KMS-11 (cell line): ENCODE data around the gene ADGRV1.
"Not testable (repeated sequence)": the region's sequence is repeated elsewhere in the genome, so short reads cannot be mapped to it uniquely, and the experiment has no call there.

Experiments used
- H2AFZ ChIP-seq: fragments of 200-600 bp; sonication (generic); 2 replicates; pipeline ENCODE4 v1.6.1; 2016; ENCODE audit warnings: antibody characterized with exemption, mixed run types, low read depth
- H3K27ac ChIP-seq: fragments of 200-600 bp; sonication (generic); 2 replicates; pipeline ENCODE4 v1.6.1; 2016; ENCODE audit warnings: mild to moderate bottlenecking, mixed run types
- H3K27me3 ChIP-seq: fragments of 200-600 bp; sonication (generic); 2 replicates; pipeline ENCODE4 v1.6.1; 2017; ENCODE audit warnings: mild to moderate bottlenecking, low read depth, mixed run types, moderate library complexity; ENCODE audit not compliant: insufficient read depth
- H3K36me3 ChIP-seq: fragments of 200-600 bp; sonication (generic); 2 replicates; pipeline ENCODE4 v1.6.1; 2017; ENCODE audit warnings: mild to moderate bottlenecking, mixed run types; ENCODE audit not compliant: insufficient read depth
- H3K4me1 ChIP-seq: fragments of 200-600 bp; sonication (generic); 2 replicates; pipeline ENCODE4 v1.6.1; 2016; ENCODE audit warnings: mild to moderate bottlenecking, low read depth, mixed run types; ENCODE audit not compliant: poor library complexity, severe bottlenecking
- H3K4me2 ChIP-seq: fragments of 200-600 bp; sonication (generic); 2 replicates; pipeline ENCODE4 v1.7.0; 2016; ENCODE audit warnings: mild to moderate bottlenecking, mixed run types
- H3K4me3 ChIP-seq: fragments of 200-600 bp; sonication (generic); IDR thresholded peaks from 2 replicates; pipeline ENCODE4 v1.6.1; 2017; ENCODE audit warnings: low read depth, low read length, mixed read lengths; ENCODE audit not compliant: insufficient read depth
- H3K79me2 ChIP-seq: fragments of 200-600 bp; sonication (generic); 2 replicates; pipeline ENCODE4 v1.6.1; 2016; ENCODE audit warnings: low read depth, mixed run types; ENCODE audit not compliant: insufficient read depth
- H3K9ac ChIP-seq: fragments of 200-600 bp; sonication (generic); 2 replicates; pipeline ENCODE4 v1.6.1; 2016; ENCODE audit warnings: mild to moderate bottlenecking, mixed run types
- H4K20me1 ChIP-seq: fragments of 200-600 bp; sonication (generic); 2 replicates; pipeline ENCODE4 v1.6.1; 2016; ENCODE audit warnings: mild to moderate bottlenecking, mixed run types; ENCODE audit not compliant: insufficient read depth
- CTCF ChIP-seq: fragments of 200-600 bp; sonication (generic); conservative IDR thresholded peaks from 2 replicates; pipeline ENCODE4 v1.6.1; 2017; ENCODE audit warnings: low read depth, mild to moderate bottlenecking, antibody characterized with exemption, low read length, moderate library complexity, mixed read lengths

The ADGRV1 gene

GRCh38 chr5:90845723-90846554 lies 287.3 kb downstream of the ADGRV1 start:
- no peak for TF ChIP-seq CTCF
- H2AFZ ChIP-seq: no peak overlapping the region

GRCh38 chr5:90847606-90848005 lies 289.0 kb downstream of the ADGRV1 start:
- not testable (repeated sequence) for H3K4me1 ChIP-seq, H2AFZ ChIP-seq, H3K27me3 ChIP-seq, H4K20me1 ChIP-seq, H3K4me3 ChIP-seq, H3K27ac ChIP-seq, H3K79me2 ChIP-seq, H3K4me2 ChIP-seq, H3K36me3 ChIP-seq, H3K9ac ChIP-seq

More at GRCh38 chr5:90845723-90846554, 287.3 kb downstream of the ADGRV1 start:
- no peak overlapping the region for H3K27ac ChIP-seq
- no peaks in the 10 kb centered on the region for H3K79me2 ChIP-seq
- no peak overlapping the region for H3K4me3 ChIP-seq
- peaks cover 9% of the 10 kb centered on the region for H3K4me1 ChIP-seq
- no peaks in the 10 kb centered on the region for H3K36me3 ChIP-seq
- no peaks in the 10 kb centered on the region for H3K27me3 ChIP-seq
- H3K4me2 ChIP-seq: no peak overlapping the region
- H3K9ac ChIP-seq: no peak overlapping the region
- H4K20me1 ChIP-seq: no peaks in the 10 kb centered on the region

GRCh38 chr5:90849939-90850338 lies 291.3 kb downstream of the ADGRV1 start:
- Histone ChIP-seq H3K27me3 (no peaks in the 10 kb centered on the region), H3K9ac (no peak overlapping the region), H3K4me3 (no peak overlapping the region), H3K79me2 (no peaks in the 10 kb centered on the region), H4K20me1 (no peaks in the 10 kb centered on the region), H3K4me1 (no peaks in the 10 kb centered on the region), H3K4me2 (no peak overlapping the region), H3K27ac (no peak overlapping the region), H2AFZ (no peak overlapping the region), H3K36me3 (no peaks in the 10 kb centered on the region)
- TF ChIP-seq CTCF: no peak

GRCh38 chr5:90852531-90852930 lies 293.9 kb downstream of the ADGRV1 start:
- no peaks in the 10 kb centered on the region for H3K27me3 ChIP-seq
- H3K4me1 ChIP-seq: no peaks in the 10 kb centered on the region
- no peaks in the 10 kb centered on the region for H3K79me2 ChIP-seq
- no peaks in the 10 kb centered on the region for H4K20me1 ChIP-seq
- H3K4me3 ChIP-seq: no peak overlapping the region
- H3K27ac ChIP-seq: no peak overlapping the region
- no peak overlapping the region for H3K9ac ChIP-seq
- H2AFZ ChIP-seq: no peak overlapping the region
- no peak overlapping the region for H3K4me2 ChIP-seq
- H3K36me3 ChIP-seq: no peaks in the 10 kb centered on the region
- no peak for TF ChIP-seq CTCF

- Histone ChIP-seq H3K27ac (no peak overlapping the region), H3K27me3 (no peaks in the 10 kb centered on the region), H3K79me2 (no peaks in the 10 kb centered on the region), H3K36me3 (no peaks in the 10 kb centered on the region), H3K4me1 (no peaks in the 10 kb centered on the region), H3K4me2 (no peak overlapping the region), H4K20me1 (no peaks in the 10 kb centered on the region), H3K9ac (no peak overlapping the region), H3K4me3 (no peak overlapping the region), H2AFZ (no peak overlapping the region)
- no peak for TF ChIP-seq CTCF
Measured at GRCh38 chr5:90853750-90854149, 295.2 kb downstream of the ADGRV1 start.
